K562 (cell line): ENCODE measurements around the gene SPTLC1. TPM values are rescaled to one million over a fixed set of nuclear protein-coding genes. Genes with fewer than 3 reads are reported as not detected.

Experiments used
- ATAC-seq: fragments of 200-7000 bp; cut with Tn5 transposase; 3 replicates; pipeline ENCODE4 v1.9.1; 2020; ENCODE audit warnings: moderate library complexity
- BruUV-seq: library from RNA; stranded (reverse); fragments of 400-500 nt; replicated peaks from 2 replicates; lab custom pipeline; 2021; lab: Mats Ljungman, UMichigan
- CTCF ChIA-PET: fragments of 300-600 bp; formaldehyde crosslinking; extraction: SDS; loops from one replicate; lab custom pipeline; 2021; ENCODE audit warnings: low intra/inter-chr PET ratio; lab: Yijun Ruan, JAX
- POLR2A ChIA-PET: fragments of 300-600, 350-650 bp; sonication (Branson Sonifier 250); formaldehyde crosslinking; extraction: SDS; loops from one replicate; lab custom pipeline; 2021; ENCODE audit warnings: antibody characterized with exemption, inconsistent platforms; lab: Yijun Ruan, JAX
- DNase-seq, 4 experiments: peaks; one replicate each; pipeline versions ENCODE4 v3.0.0 to v3.0.0-alpha.2; 2011 to 2018; ENCODE audit warnings: low spot score in 3 of 4, mixed read lengths in 3 of 4; ENCODE audit errors: extremely low read depth in 1 of 4
- FAIRE-seq: peaks from 2 replicates; lab custom pipeline; 2011; peaks lifted over from hg19 to GRCh38; lab: Jason Lieb, UNC
- H2AFZ ChIP-seq: 2 replicates; pipeline ENCODE4 v1.6.0; 2011; ENCODE audit warnings: low read depth, low read length, control low read depth, inconsistent platforms
- H3K27ac ChIP-seq: fragments of 200-600 bp; 3 replicates; pipeline ENCODE4 v1.8.0; 2011; ENCODE audit warnings: low read depth, mild to moderate bottlenecking, control low read depth, inconsistent platforms, low read length, moderate library complexity, mixed read lengths; ENCODE audit errors: extremely low read depth
- H3K27me3 ChIP-seq, 2 experiments: fragments of 300-600 bp in 1 of 2; 2 replicates in 1 of 2; 3 replicates in 1 of 2; pipeline versions ENCODE4 v1.6.0 to v1.8.0; 2011; ENCODE audit warnings: inconsistent platforms in 2 of 2, low read length in 2 of 2, mild to moderate bottlenecking in 1 of 2, mixed read lengths in 1 of 2, moderate library complexity in 1 of 2; ENCODE audit not compliant: control insufficient read depth in 2 of 2, insufficient read depth in 2 of 2
- H3K36me3 ChIP-seq: fragments of 300-600 bp; 3 replicates; pipeline ENCODE4 v1.8.0; 2011; ENCODE audit warnings: mild to moderate bottlenecking, low read length, inconsistent platforms; ENCODE audit not compliant: control insufficient read depth, insufficient read depth
- H3K4me1 ChIP-seq, 2 experiments: fragments of 200-600 bp in 1 of 2; replicated peaks in 1 of 2; 2 replicates in 1 of 2; 3 replicates in 1 of 2; pipeline versions ENCODE4 v1.5.1 to v1.8.0; 2011; ENCODE audit warnings: inconsistent platforms in 2 of 2, low read length in 2 of 2, mild to moderate bottlenecking in 1 of 2, mixed read lengths in 1 of 2, moderate library complexity in 1 of 2; ENCODE audit not compliant: control insufficient read depth in 2 of 2, insufficient read depth in 2 of 2
- H3K4me2 ChIP-seq: 2 replicates; pipeline ENCODE4 v1.6.1; 2011; ENCODE audit warnings: low read length, control low read depth, inconsistent platforms, mixed read lengths; ENCODE audit not compliant: insufficient read depth
- H3K4me3 ChIP-seq: fragments of 200-600 bp; sonication (generic), shearing (Covaris generic); 2 replicates; pipeline ENCODE4 v1.5.1; 2016; ENCODE audit warnings: control low read depth, inconsistent platforms
- H3K79me2 ChIP-seq: fragments of 200-600 bp; 3 replicates; pipeline ENCODE4 v1.8.0; 2011; ENCODE audit warnings: low read length, inconsistent platforms; ENCODE audit not compliant: control insufficient read depth, insufficient read depth
- H3K9ac ChIP-seq, 2 experiments: 2 replicates each; pipeline versions ENCODE4 v1.6.0 to v1.6.1; 2011; ENCODE audit warnings: low read depth in 2 of 2, low read length in 2 of 2, control low read depth in 1 of 2, inconsistent platforms in 1 of 2, mild to moderate bottlenecking in 1 of 2, mixed read lengths in 1 of 2; ENCODE audit not compliant: insufficient read depth in 1 of 2
- H3K9me1 ChIP-seq: one replicate; pipeline ENCODE4 v1.6.0; 2011; ENCODE audit warnings: inconsistent platforms, mild to moderate bottlenecking, low read length, moderate library complexity; ENCODE audit not compliant: control insufficient read depth, insufficient read depth
- H3K9me3 ChIP-seq: replicated peaks from 2 replicates; pipeline ENCODE4 v1.5.1; 2011; ENCODE audit warnings: low read depth, low read length, inconsistent platforms; ENCODE audit not compliant: control insufficient read depth, insufficient read depth
- H4K20me1 ChIP-seq: replicated peaks from 2 replicates; pipeline ENCODE4 v1.6.1; 2011; ENCODE audit warnings: low read length, inconsistent platforms, mixed read lengths; ENCODE audit not compliant: control insufficient read depth, insufficient read depth
- CCNT2 ChIP-seq: IDR thresholded peaks from 2 replicates; pipeline ENCODE4 v1.6.1; 2011; ENCODE audit warnings: borderline replicate concordance, low read depth, mild to moderate bottlenecking, moderate library complexity, mixed read lengths, low read length; ENCODE audit not compliant: insufficient read length; ENCODE audit errors: extremely low read depth
- CTCFL ChIP-seq: IDR thresholded peaks from 2 replicates; pipeline ENCODE4 v1.6.1; 2011; ENCODE audit warnings: borderline replicate concordance, low read depth, mild to moderate bottlenecking, moderate library complexity, low read length; ENCODE audit not compliant: insufficient read depth, poor library complexity, severe bottlenecking
- MAZ ChIP-seq, 2 experiments: fragments of 450-650 bp in 1 of 2; sonication (generic) in 1 of 2; formaldehyde crosslinking; IDR thresholded peaks in 1 of 2; conservative IDR thresholded peaks in 1 of 2; 2 replicates each; pipeline versions ENCODE4 v1.4.0 to v1.5.0; 2020; ENCODE audit warnings: mild to moderate bottlenecking in 1 of 2, missing genetic modification reagents in 1 of 2
- NFRKB ChIP-seq: fragments of 450-650 bp; IDR thresholded peaks from 2 replicates; pipeline ENCODE4 v1.6.1; 2016; ENCODE audit warnings: low read depth
- SMAD1 ChIP-seq: fragments of 150-350 bp; IDR thresholded peaks from 2 replicates; pipeline ENCODE4 v1.6.1; 2014; ENCODE audit warnings: low read length, low read depth; ENCODE audit not compliant: partially characterized antibody
- VEZF1 ChIP-seq: fragments of 200-800 bp; sonication (Bioruptor generic); IDR thresholded peaks from 2 replicates; pipeline ENCODE4 v1.6.1; 2017; ENCODE audit warnings: missing genetic modification characterization, missing compliant biosample characterization
- ZFP36 ChIP-seq: fragments of 150-350 bp; IDR thresholded peaks from 2 replicates; pipeline ENCODE4 v1.6.1; 2018; ENCODE audit warnings: low read length, low read depth; ENCODE audit not compliant: partially characterized antibody
- ZNF324 ChIP-seq: fragments of 250-450 bp; sonication (Bioruptor Pico); IDR thresholded peaks from 2 replicates; pipeline ENCODE4 v1.4.0; 2020; ENCODE audit warnings: mild to moderate bottlenecking
- WGBS: fragments of 100-300 bp; shearing (Covaris generic); methylation state at CpG from one replicate; pipeline ENCODE4 v1.1.6; 2016; ENCODE audit warnings: low coverage, mixed read lengths; ENCODE audit not compliant: insufficient coverage; ENCODE audit errors: missing lambda C conversion rate; 5-methylcytosine and 5-hydroxymethylcytosine counted together
- in situ Hi-C: fragments of 300-500 bp; cut with MboI; formaldehyde crosslinking; loops from 4 replicates; pipeline ENCODE4 v1.15.0; 2018; ENCODE audit warnings: inconsistent platforms, mixed read lengths
- intact Hi-C: fragments of 100-400 bp; cut with micrococcal nuclease; formaldehyde crosslinking; loops from 2 replicates; pipeline ENCODE4 v1.14.2; 2022
- polyA plus RNA-seq, 8 experiments: library from polyadenylated mRNA; depleted of rRNA in 4 of 8; stranded (reverse) in 5 of 8; unstranded in 3 of 8; fragments of >200 nt; fragmentation: Nextera tagmentation in 2 of 8; fragmentation: Illumina TruSeq in 1 of 8; extraction: Ambion mirVana in 2 of 8; extraction: Trizol in 1 of 8; gene quantifications; 2 replicates each; pipeline versions ENCODE4 v1.2.1 to v1.2.3, GENCODE V29; 2011 to 2014; ENCODE audit warnings: inconsistent platforms in 1 of 8, missing spikeins in 1 of 8
- total RNA-seq, 7 experiments: library from RNA; depleted of rRNA in 6 of 7; stranded (reverse); fragments of >200 nt in 6 of 7; fragmentation: Illumina TruSeq in 2 of 7; extraction: Trizol in 2 of 7; gene quantifications; 2 replicates each; pipeline versions ENCODE4 v1.2.1 to v1.2.3, GENCODE V29; 2011 to 2021; ENCODE audit warnings: low replicate concordance in 1 of 7

Gene SPTLC1
- total and polyA plus RNA-seq, 9 of the 15 experiments (the other 6 are each of a cell fraction or from before 2014, with no cell fraction given), result 58.8 to 125 (median 84.5) TPM

GRCh38 chr9:92030367-92030766 is 84.8 kb downstream of the SPTLC1 start:
- Histone ChIP-seq H3K4me3 (no peak overlapping the region), H3K9ac (no peak overlapping the region), H3K9me1 (no peaks in the 10 kb centered on the region), H3K4me2 (no peak overlapping the region), H3K27ac (no peak overlapping the region), H3K9me3 (no peaks in the 10 kb centered on the region), H3K36me3 (peaks cover 40% of the 10 kb centered on the region; the same call in 2 of the 3 replicates), H3K4me1 (no peaks in the 10 kb centered on the region), H3K27me3 (no peaks in the 10 kb centered on the region), H3K79me2 (no peaks in the 10 kb centered on the region), H2AFZ (no peak overlapping the region), H4K20me1 (no peaks in the 10 kb centered on the region)
- no peak for ATAC-seq
- no peak for DNase-seq
- CTCF ChIA-PET, result no interaction called here
- in situ Hi-C loops, result no loop called here
- POLR2A ChIA-PET, result no interaction called here
- TF ChIP-seq VEZF1 (CRISPR knock-in tag) (no peak), MAZ (CRISPR knock-in tag; conservative IDR thresholded peaks at IDR 0.05 in 1 of 2, IDR thresholded peaks at IDR 0.05 in 1 of 2) (no peak), CCNT2 (no peak), SMAD1 (no peak), NFRKB (no peak), ZFP36 (no peak), CTCFL (no peak), ZNF324 (CRISPR knock-in tag) (no peak)
- no TSS peak for BruUV-seq
- FAIRE-seq, result no peak
- intact Hi-C loops, result no loop called here
- 81% methylated on average over 3 of the region's 3 CpGs for WGBS
